Activated naive CD8-positive, alpha-beta T cell (primary cell): ENCODE data around the gene TBC1D10B.
A peak's percentile ranks its signal among the peaks of the same experiment; 100 is the strongest.

Experiments used
- H3K27ac Mint-ChIP-seq: one replicate; pipeline ENCODE4 v1.8.0; 2021; ENCODE audit warnings: mixed read lengths
- H3K27me3 Mint-ChIP-seq: one replicate; pipeline ENCODE4 v1.8.0; 2021; ENCODE audit warnings: mixed read lengths
- H3K36me3 Mint-ChIP-seq: one replicate; pipeline ENCODE4 v1.8.0; 2021; ENCODE audit warnings: mixed read lengths
- H3K4me1 Mint-ChIP-seq: one replicate; pipeline ENCODE4 v1.8.0; 2021; ENCODE audit warnings: low read depth, mixed read lengths
- H3K4me3 Mint-ChIP-seq: one replicate; pipeline ENCODE4 v1.8.0; 2021; ENCODE audit warnings: mild to moderate bottlenecking, mixed read lengths
- H3K9me3 Mint-ChIP-seq: one replicate; pipeline ENCODE4 v1.8.0; 2021; ENCODE audit warnings: low read depth, mixed read lengths

TBC1D10B gene

DNA sequence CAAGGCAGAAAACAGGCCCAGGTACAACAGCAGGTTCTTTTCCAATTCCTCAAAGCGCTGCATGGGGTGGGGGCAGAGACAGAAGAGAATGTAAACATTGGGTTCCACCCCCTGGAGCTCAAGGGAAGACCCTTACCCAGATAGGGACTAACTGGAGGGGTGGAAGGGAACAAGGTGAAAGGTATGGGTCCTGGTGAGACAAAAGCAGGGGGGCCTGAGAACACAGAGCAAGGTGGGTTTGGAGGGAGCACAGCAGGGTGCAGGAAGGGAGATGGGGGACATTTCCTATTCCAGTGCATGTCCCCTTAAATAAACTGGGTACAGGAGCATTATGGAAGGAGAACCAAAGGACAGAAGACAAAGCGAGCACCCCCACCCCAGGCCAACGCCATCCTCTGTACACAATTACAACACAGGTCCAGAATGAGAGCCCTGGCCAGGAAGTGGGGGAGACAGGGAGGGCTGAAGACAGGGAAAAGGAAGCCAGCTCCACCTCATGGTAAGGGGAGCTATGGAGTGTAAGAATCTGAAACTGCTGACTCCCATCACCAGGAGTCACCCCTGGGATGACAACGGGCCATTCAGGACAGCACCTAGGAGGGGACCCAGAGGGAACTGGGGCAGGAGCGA, 13.1 kb downstream of the TBC1D10B start:
- Mint-ChIP-seq H3K27me3 (no peaks in the 10 kb centered on the region), H3K27ac (peak overlapping the region; percentile 67), H3K4me3 (no peak overlapping the region), H3K4me1 (peaks cover 26% of the 10 kb centered on the region), H3K9me3 (no peaks in the 10 kb centered on the region), H3K36me3 (no peaks in the 10 kb centered on the region)

DNA sequence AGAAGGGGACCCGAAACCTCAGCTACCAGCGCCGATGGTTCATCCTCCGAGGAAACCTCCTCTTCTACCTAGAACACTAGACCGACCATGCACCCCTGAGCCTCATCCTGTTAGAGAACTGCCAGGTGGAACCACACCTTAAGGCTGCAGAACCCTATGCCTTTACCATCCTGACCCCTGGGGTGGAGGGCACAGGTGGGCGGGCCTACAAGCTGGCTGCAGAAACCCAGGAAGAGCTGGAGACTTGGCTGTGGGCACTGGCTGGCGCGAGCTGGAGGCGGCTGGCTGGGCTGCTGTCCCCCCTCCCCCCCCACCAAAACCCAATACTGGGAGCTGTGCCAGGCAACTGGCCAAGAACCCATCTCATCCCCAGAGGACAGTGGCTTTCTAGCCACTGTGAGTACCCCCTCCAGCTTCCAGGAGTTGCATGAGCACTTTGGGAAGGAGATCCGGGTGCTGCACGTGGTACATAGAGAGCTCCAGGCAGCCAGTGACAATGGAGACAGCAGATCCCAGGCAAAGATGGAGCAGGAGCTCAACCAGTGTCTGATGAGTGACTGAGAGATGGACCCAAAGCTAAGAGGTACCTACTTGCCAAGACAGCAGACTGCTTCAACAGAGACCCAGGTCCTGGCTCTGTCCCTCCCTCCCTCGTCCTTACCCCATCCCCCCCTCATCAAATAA, 13.8 kb downstream of the TBC1D10B start:
- Mint-ChIP-seq H3K36me3 (no peaks in the 10 kb centered on the region), H3K4me3 (peak overlapping the region; percentile 93), H3K9me3 (no peaks in the 10 kb centered on the region), H3K4me1 (peaks cover 27% of the 10 kb centered on the region), H3K27ac (peak overlapping the region; percentile 97), H3K27me3 (no peaks in the 10 kb centered on the region)

DNA sequence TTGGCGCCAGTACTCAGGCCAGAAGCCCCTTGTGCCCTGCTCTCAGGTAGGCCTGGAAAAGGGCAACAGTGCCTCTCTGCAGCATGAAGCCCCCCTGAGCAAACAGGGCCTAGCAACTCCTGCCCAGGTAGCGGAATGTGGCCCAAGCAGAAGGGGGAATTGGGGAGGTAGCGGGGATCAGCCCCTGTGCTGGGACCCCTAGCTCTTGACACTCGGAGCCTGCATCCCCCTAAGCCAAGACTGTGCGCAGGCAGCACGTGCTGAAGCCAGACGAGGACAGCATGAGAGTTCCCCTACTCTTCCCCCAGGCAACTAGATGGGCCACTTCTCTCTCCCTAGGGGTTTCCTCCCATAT, 14.4 kb downstream of the TBC1D10B start:
- Mint-ChIP-seq H3K4me1 (peaks cover 27% of the 10 kb centered on the region), H3K36me3 (no peaks in the 10 kb centered on the region)

DNA sequence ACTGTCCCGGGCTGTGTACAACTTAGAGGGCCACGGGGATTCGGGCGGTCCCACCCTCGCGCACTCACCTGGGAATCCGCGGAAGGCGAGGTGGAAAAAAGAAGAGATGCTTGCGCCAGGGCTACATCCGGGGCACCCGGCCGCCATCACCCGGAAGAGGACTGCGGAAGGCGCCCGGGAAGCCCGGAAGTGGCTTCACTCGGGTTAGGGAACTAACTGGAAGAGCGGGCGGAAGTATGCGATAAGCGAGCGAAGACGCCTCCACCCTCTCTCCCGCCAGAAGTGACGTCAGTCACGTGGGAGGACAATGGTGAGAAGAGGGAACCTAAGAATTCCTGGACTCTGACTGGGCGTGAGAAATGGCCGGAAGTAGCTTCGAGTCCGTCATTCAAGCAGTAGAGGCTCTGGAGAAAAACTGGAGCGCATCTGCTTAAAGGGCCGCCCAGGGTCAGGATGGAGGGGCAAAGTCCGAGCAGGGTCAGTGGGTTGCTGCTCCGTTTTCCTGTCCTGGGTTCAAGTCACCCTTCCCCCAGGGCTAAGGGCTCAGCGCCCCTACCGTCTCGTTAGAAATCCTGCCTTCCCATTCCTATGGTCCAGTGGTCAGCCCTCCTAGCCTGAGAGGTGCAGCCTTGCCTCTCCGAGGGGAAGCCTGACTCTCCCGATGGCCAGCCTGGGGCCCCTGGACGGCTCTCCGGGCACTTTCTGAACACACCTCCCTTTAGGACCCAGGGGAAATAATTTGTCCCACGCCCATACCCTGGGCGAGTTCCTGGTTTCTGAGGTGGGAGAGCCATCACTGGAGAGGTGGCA, 14.9 kb downstream of the TBC1D10B start, which contains the start of gene CD2BP2:
Gene CD2BP2 (minus strand): TSS at position 165 of the 810 bp plus-strand sequence. CDS start 627 bp downstream, outside the sequence.
- no peaks in the 10 kb centered on the region for H3K36me3 Mint-ChIP-seq

More for the DNA sequence above, 14.4 kb downstream of the TBC1D10B start:
- Mint-ChIP-seq H3K27ac (peak overlapping the region; percentile 97), H3K4me3 (peak overlapping the region; percentile 93), H3K9me3 (no peaks in the 10 kb centered on the region), H3K27me3 (no peaks in the 10 kb centered on the region)

DNA sequence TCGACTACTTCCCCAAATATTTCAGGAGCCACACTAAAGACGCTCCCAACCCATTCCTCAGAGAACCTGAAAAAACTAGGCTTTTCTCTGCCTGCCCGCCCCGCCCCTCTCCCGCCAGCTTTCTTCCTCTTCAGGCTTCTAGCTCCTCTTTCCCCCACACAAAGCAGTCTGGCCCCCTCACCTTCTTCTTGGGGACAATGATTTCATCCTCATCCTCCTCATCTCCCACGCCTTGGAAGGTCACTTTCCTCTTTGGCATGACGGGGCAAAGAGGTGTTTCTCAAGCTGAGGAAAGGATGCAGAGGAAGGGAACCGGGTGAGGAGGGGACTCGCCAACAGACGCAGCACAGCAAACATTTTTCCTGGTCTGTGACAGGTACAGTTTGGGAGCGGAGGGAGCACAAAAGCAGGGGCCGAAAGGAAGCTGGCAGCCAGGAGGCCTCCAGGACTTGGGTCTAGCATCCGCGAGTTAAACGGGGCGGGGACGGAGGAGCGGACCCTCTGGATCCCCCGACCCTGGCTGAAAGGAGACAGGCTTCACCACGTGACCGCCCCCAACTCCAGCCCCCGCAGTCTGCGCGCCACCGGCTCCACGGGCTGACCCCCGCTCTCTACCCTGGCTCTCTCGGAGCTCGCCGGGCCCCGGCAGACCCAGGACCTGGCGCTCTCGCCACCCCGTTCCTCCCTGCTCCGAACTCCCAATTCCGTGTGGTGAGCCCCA, 15.7 kb downstream of the TBC1D10B start:
- Mint-ChIP-seq H3K4me1 (peaks cover 34% of the 10 kb centered on the region), H3K4me3 (peak overlapping the region; percentile 93), H3K36me3 (no peaks in the 10 kb centered on the region), H3K27me3 (no peaks in the 10 kb centered on the region), H3K9me3 (no peaks in the 10 kb centered on the region), H3K27ac (peak overlapping the region; percentile 97)

More for the DNA sequence above, 14.9 kb downstream of the TBC1D10B start, which contains the start of gene CD2BP2:
- Mint-ChIP-seq H3K4me1 (peaks cover 32% of the 10 kb centered on the region), H3K27ac (peak within 1 kb of the TSS; percentile 97), H3K4me3 (peak within 1 kb of the TSS; percentile 93), H3K9me3 (no peaks in the 10 kb centered on the region), H3K27me3 (no peaks in the 10 kb centered on the region)

DNA sequence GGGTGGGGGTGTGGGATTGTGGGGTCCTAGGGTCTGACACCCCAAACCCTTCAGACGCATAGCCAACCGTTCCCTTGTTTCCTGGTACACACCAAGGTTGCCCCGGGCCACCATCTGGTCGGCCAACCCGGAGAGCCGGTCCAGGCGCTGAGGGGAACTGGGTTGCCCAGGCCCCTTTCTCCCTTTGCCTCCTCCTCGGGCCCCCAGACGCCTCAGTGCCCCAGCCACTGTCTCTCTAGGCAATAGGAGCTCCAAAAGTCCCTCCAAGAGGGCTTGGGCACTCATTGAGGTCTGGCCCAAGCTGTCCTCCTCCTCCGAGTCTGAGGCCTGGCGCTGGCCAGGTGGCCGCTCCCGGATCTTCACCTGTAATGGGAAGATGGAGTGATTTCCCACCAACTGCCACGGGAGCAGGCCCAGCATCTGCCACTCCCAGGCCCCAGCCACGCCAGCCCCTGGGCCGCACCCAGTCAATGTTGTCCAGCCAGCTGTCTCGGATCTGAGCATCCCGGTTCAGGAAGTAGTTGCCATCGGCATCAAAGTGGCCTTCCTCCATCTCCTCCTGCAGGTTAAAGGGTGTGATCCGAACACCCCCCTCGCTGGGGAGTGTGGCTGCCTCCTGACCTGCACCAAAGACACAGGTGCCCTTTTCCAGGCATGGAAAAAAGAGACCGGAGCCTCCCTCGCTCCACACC, 16.7 kb downstream of the TBC1D10B start:
- peaks cover 35% of the 10 kb centered on the region for H3K4me1 Mint-ChIP-seq
- no peaks in the 10 kb centered on the region for H3K27me3 Mint-ChIP-seq
- peak overlapping the region; percentile 97 for H3K27ac Mint-ChIP-seq
- H3K4me3 Mint-ChIP-seq = peak overlapping the region; percentile 93
- H3K9me3 Mint-ChIP-seq = no peaks in the 10 kb centered on the region
- H3K36me3 Mint-ChIP-seq = no peaks in the 10 kb centered on the region

DNA sequence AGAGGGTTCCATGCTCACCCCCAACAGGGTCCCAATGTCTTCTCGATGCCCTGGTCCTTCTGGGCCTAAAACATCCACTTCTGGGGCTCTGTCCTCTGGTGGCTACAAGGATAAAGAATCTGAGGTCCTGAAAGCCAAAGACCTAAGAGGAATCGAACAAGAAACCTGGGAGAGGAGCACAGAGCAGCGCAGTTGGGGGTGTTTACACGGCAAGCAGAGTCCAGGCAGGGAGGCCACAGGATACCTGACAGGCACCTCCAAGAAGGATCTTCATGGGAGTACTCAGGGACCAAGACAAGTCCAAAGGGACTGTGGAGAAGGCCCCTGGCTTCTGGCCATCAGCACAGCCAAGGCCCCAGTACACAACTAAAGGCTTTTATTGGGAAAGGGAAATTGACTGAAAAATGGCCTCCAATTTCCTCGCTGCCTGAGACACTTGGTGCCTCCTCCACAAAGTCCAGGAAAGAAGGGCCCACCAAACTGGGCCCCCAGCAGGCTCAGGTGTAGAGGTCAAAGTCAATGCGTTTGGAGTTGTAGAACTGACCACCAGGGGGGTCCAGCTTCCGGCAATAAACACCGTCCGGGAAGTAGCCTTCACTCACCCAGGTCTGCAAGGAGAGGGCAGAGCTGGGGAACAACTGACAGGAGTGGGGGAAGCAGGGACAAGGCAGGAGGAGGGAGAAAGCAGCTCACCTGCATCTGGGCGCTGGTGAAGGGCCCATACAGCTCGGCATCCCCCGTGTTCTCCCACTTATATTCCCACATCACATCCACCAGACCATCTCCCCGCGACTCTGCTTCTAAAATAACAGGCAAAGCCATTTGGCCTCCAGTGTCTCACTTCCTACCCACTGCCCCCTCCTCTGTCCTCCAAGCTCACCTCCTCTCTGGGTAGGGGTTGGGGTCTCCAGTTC, 17.5 kb downstream of the TBC1D10B start:
- H3K27ac Mint-ChIP-seq = peak overlapping the region; percentile 41
- H3K4me1 Mint-ChIP-seq = peaks cover 35% of the 10 kb centered on the region
- peak overlapping the region; percentile 63 for H3K4me3 Mint-ChIP-seq
- no peaks in the 10 kb centered on the region for H3K27me3 Mint-ChIP-seq
- no peaks in the 10 kb centered on the region for H3K9me3 Mint-ChIP-seq
- H3K36me3 Mint-ChIP-seq = no peaks in the 10 kb centered on the region

DNA sequence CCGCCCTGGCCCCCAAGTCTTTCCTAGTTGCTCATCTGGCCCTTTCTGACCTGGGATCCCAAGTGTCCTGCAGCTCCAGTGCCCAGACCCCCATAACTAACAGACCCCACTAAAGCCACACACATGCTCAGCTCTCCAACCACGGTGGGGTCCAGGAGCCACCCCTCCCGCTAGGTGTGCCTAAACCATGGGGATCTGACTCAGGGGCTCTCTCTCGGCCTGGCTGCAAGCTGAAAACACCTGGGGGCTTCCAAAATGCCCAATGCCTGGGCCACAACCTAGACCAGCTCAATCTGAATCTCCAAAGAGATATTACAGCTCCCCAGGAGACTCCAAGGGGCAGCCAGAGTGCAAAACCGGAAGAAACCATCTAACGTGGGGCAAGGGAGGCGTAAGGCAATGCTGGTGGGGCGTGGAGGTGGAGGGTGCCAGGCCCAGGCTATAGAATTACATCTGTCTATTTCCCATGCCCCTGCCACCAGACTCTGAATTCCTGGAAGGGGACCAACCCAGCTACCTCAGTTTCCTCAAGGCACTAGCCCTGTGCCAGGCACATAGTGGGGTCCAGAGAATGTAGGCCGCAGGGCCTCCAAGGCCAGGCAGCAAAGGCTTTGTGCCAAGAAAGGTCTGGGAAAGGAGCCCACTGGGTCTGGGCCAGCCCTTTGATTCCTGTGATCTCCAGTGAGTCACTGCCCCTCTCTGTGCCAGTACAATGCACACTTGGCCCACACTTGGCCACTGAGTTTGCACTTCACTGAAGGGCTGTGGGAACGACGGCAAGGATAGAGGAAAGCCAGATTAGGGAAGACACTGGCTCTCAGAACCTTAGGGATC, 18.5 kb downstream of the TBC1D10B start:
- Mint-ChIP-seq H3K9me3 (no peaks in the 10 kb centered on the region), H3K4me3 (peak overlapping the region; percentile 63), H3K36me3 (no peaks in the 10 kb centered on the region), H3K27ac (peak overlapping the region; percentile 54), H3K27me3 (no peaks in the 10 kb centered on the region), H3K4me1 (peaks cover 33% of the 10 kb centered on the region)

DNA sequence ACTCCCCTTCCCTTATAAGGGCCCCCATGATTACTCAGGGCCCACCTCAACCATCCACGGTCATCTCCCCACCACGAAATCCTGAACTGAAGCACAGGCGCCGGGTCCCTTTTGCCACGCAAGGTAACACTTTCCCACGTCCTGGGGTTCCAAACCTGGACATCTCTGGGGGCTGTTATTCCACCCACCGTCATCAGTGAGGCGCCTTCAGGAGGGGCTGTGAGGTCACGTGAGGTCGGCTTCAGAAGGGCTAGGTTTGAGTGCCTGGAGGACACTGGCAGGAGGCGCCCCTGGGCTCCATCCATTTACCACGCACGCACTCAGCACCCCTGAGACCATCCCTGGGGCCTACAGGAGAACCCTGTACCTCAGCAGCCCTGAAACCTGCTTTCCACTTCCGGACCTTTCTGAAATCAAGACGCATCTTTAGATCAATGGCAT, 19.3 kb downstream of the TBC1D10B start:
- Mint-ChIP-seq H3K36me3 (no peaks in the 10 kb centered on the region), H3K27me3 (no peaks in the 10 kb centered on the region), H3K9me3 (no peaks in the 10 kb centered on the region), H3K4me3 (no peak overlapping the region), H3K27ac (peak overlapping the region; percentile 83), H3K4me1 (peaks cover 29% of the 10 kb centered on the region)

DNA sequence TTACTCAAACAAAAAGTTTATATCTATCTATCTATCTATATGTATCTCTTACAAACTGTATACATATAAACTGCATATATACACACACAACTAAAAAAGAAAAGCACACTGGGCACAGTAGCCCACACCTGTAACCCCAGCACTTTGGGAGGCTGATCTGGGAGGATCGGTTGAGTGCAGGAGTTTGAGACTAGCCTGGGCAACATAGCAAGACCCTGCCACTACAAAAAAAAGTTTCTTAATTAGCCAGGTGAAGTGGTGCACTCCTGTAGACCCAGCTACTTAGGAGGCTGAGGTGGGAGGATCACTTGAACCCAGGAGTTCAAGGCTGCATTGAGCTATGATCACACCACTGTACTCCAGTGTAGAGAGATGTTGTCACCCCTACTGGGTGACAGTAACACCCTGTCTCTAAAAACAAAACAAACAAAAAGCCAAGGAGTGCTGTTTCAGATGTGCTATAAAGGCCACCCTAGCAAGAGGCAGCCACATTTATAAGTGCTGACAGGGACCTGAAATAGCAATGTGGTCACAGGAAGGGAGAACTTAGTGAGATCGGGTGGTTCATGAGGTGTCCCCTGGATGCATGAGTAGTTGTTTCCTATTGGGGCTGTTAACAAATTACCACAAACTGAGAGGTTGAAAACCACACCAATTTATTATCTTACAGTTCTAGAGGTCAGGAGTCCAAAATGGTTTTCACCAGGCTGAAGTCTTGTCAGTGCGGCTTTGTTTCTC, 20.0 kb downstream of the TBC1D10B start:
- Mint-ChIP-seq H3K36me3 (no peaks in the 10 kb centered on the region), H3K4me1 (peaks cover 24% of the 10 kb centered on the region), H3K27me3 (no peaks in the 10 kb centered on the region), H3K27ac (peak overlapping the region; percentile 83), H3K9me3 (no peaks in the 10 kb centered on the region), H3K4me3 (peak overlapping the region; percentile 44)

DNA sequence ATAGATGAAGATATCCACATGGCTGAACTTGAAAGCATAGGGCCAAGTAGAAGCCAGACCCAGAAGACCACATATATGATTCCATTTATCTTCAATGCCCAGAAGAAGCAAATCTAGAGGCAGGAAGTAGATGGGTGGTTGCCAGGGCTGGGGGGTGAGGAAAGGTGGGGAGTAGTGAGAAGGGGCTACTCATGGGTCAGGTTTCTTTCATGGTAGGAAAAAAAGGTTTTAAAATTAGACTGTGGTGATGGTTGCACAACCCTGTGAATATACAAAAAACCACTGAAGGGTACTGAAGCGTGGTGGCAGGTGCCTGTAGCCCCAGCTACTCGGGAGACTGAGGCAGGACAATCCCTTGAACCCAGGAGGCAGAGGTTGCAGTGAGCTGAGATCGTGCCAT, 20.6 kb downstream of the TBC1D10B start:
- Mint-ChIP-seq H3K4me3 (no peak overlapping the region), H3K27me3 (no peaks in the 10 kb centered on the region), H3K9me3 (no peaks in the 10 kb centered on the region), H3K4me1 (peaks cover 22% of the 10 kb centered on the region), H3K36me3 (no peaks in the 10 kb centered on the region), H3K27ac (peak overlapping the region; percentile 69)

DNA sequence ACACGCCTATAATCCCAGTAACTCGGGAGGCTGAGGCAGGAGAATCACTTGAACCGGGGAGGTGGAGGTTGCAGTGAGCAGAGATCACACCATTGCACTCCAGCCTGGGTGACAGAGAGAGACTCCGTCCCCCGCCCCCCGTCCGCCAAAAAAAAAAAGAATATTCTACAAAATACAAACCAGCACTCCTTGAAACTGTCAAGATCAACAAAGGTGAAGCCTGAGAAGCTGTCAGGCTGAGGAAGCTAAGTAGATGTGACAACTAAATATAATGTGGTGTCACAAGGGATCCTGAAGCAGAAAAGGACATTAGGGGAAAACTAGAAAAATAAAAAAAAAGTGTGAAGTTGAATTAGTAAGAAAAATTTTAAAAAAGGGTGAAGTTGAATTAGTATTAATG, 21.4 kb downstream of the TBC1D10B start:
- Mint-ChIP-seq H3K4me1 (peaks cover 16% of the 10 kb centered on the region), H3K36me3 (no peaks in the 10 kb centered on the region), H3K4me3 (no peak overlapping the region), H3K27ac (peak overlapping the region; percentile 69), H3K27me3 (no peaks in the 10 kb centered on the region), H3K9me3 (no peaks in the 10 kb centered on the region)
